DND-41 (cell line): ENCODE data around the gene RNU1-3.
"Not testable (repeated sequence)": the region's sequence is repeated elsewhere in the genome, so short reads cannot be mapped to it uniquely, and the experiment has no call there.

Experiments
- ATAC-seq: fragments of 200-7000 bp; cut with Tn5 transposase; 3 replicates; pipeline ENCODE4 v1.9.1; 2021; ENCODE audit warnings: low read depth; ENCODE audit not compliant: insufficient read depth
- DNase-seq: peaks from one replicate; pipeline ENCODE4 v3.0.0-alpha.2; 2020
- H2AFZ ChIP-seq: 2 replicates; pipeline ENCODE4 v1.6.0; 2012; ENCODE audit warnings: low read depth, low read length
- H3K27ac ChIP-seq: 2 replicates; pipeline ENCODE4 v1.5.1; 2012; ENCODE audit warnings: low read length, inconsistent platforms
- H3K27me3 ChIP-seq: fragments of 200-600 bp; sonication (generic); 2 replicates; pipeline ENCODE4 v1.6.0; 2012; ENCODE audit warnings: low read length, mild to moderate bottlenecking, inconsistent platforms; ENCODE audit not compliant: insufficient read depth, poor library complexity
- H3K36me3 ChIP-seq: 2 replicates; pipeline ENCODE4 v1.5.1; 2012; ENCODE audit warnings: low read length, inconsistent platforms; ENCODE audit not compliant: insufficient read depth
- H3K4me1 ChIP-seq: 2 replicates; pipeline ENCODE4 v1.5.1; 2012; ENCODE audit warnings: mild to moderate bottlenecking, low read length; ENCODE audit not compliant: insufficient read depth
- H3K4me2 ChIP-seq: 2 replicates; pipeline ENCODE4 v1.6.0; 2012; ENCODE audit warnings: mild to moderate bottlenecking, moderate library complexity, low read length, inconsistent platforms; ENCODE audit not compliant: insufficient read depth
- H3K4me3 ChIP-seq, 2 experiments: fragments of 200-600 bp in 1 of 2; shearing (Covaris generic) in 1 of 2; 2 replicates each; pipeline ENCODE4 v1.5.1; 2012 to 2016; ENCODE audit warnings: inconsistent platforms in 2 of 2, low read length in 2 of 2, mild to moderate bottlenecking in 2 of 2, low read depth in 1 of 2, moderate library complexity in 1 of 2
- H3K79me2 ChIP-seq: 2 replicates; pipeline ENCODE4 v1.6.0; 2012; ENCODE audit warnings: low read length, inconsistent platforms; ENCODE audit not compliant: insufficient read depth
- H3K9ac ChIP-seq: 2 replicates; pipeline ENCODE4 v1.6.0; 2012; ENCODE audit warnings: low read depth, mild to moderate bottlenecking, inconsistent platforms, low read length, moderate library complexity
- H3K9me3 ChIP-seq: 2 replicates; pipeline ENCODE4 v1.5.1; 2012; ENCODE audit warnings: low read length, moderate library complexity, mild to moderate bottlenecking, inconsistent platforms; ENCODE audit not compliant: insufficient read depth, severe bottlenecking
- H4K20me1 ChIP-seq: 2 replicates; pipeline ENCODE4 v1.6.0; 2012; ENCODE audit warnings: low read length; ENCODE audit not compliant: insufficient read depth
- CTCF ChIP-seq: IDR thresholded peaks from 2 replicates; pipeline ENCODE4 v1.5.1; 2012; ENCODE audit warnings: borderline replicate concordance, low read length, moderate library complexity, mild to moderate bottlenecking; ENCODE audit not compliant: poor library complexity, severe bottlenecking; ENCODE audit errors: extremely low read depth
- EZH2 ChIP-seq: IDR thresholded peaks from 3 replicates; pipeline ENCODE4 v1.6.1; 2012; ENCODE audit warnings: borderline replicate concordance, low read depth, mild to moderate bottlenecking, moderate library complexity, low read length, inconsistent platforms; ENCODE audit not compliant: severe bottlenecking

The RNU1-3 gene

GRCh38 chr1:16680366-16680765 lies 13.6 kb upstream of the RNU1-3 start:
- H3K9me3 ChIP-seq, H3K4me3 ChIP-seq, H4K20me1 ChIP-seq, H2AFZ ChIP-seq, H3K36me3 ChIP-seq, H3K27ac ChIP-seq, H3K79me2 ChIP-seq, H3K9ac ChIP-seq, H3K4me1 ChIP-seq, H3K4me2 ChIP-seq, ATAC-seq, DNase-seq: not testable (repeated sequence)
- peaks cover 12% of the 10 kb centered on the region for H3K27me3 ChIP-seq

GRCh38 chr1:16677552-16678431 lies 11.0 kb upstream of the RNU1-3 start:
- Histone ChIP-seq H3K27ac (no peak overlapping the region), H2AFZ (no peak overlapping the region)
- DNase-seq, result peak; percentile 57

GRCh38 chr1:16676661-16677523 lies 10.1 kb upstream of the RNU1-3 start:
- not testable (repeated sequence) for H2AFZ ChIP-seq, H3K4me2 ChIP-seq, H3K4me3 ChIP-seq, H4K20me1 ChIP-seq, H3K4me1 ChIP-seq, H3K9me3 ChIP-seq, H3K36me3 ChIP-seq, H3K79me2 ChIP-seq, DNase-seq, H3K9ac ChIP-seq, H3K27ac ChIP-seq
- ATAC-seq, result 0 out of 3 replicates have a peak, but pooled peaks have one; percentile 57
- peaks cover 12% of the 10 kb centered on the region for H3K27me3 ChIP-seq

More at GRCh38 chr1:16677552-16678431, 11.0 kb upstream of the RNU1-3 start:
- Histone ChIP-seq H3K4me2 (no peak overlapping the region), H3K9ac (no peak overlapping the region), H3K4me1 (no peaks in the 10 kb centered on the region), H3K9me3 (no peaks in the 10 kb centered on the region), H3K27me3 (peaks cover 12% of the 10 kb centered on the region), H4K20me1 (no peaks in the 10 kb centered on the region), H3K36me3 (no peaks in the 10 kb centered on the region), H3K79me2 (no peaks in the 10 kb centered on the region), H3K4me3 (no peak overlapping the region)
- ATAC-seq, result peak; percentile 82
- TF ChIP-seq EZH2 (no peak), CTCF (no peak)

- not testable (repeated sequence) for H3K79me2 ChIP-seq, H3K4me2 ChIP-seq, H3K4me1 ChIP-seq, H3K9me3 ChIP-seq, H2AFZ ChIP-seq, DNase-seq, H3K4me3 ChIP-seq, ATAC-seq, H3K36me3 ChIP-seq, H3K9ac ChIP-seq, H3K27ac ChIP-seq, H4K20me1 ChIP-seq
- H3K27me3 ChIP-seq, result peaks cover 12% of the 10 kb centered on the region
Measured at GRCh38 chr1:16675118-16675510, 8.4 kb upstream of the RNU1-3 start.

GRCh38 chr1:16673976-16674375 lies 7.2 kb upstream of the RNU1-3 start:
- peaks cover 12% of the 10 kb centered on the region for H3K27me3 ChIP-seq
- H3K9ac ChIP-seq, result not testable (repeated sequence)

GRCh38 chr1:16665836-16666235 lies 912 bp downstream of the RNU1-3 start:
- not testable (repeated sequence) for H2AFZ ChIP-seq, H3K9me3 ChIP-seq, H3K27ac ChIP-seq, H3K4me3 ChIP-seq, H4K20me1 ChIP-seq, H3K4me2 ChIP-seq, H3K79me2 ChIP-seq, H3K4me1 ChIP-seq, DNase-seq, H3K36me3 ChIP-seq, H3K9ac ChIP-seq, H3K27me3 ChIP-seq, ATAC-seq

More at GRCh38 chr1:16673976-16674375, 7.2 kb upstream of the RNU1-3 start:
- ATAC-seq, H3K27ac ChIP-seq, H3K79me2 ChIP-seq, H2AFZ ChIP-seq, H3K36me3 ChIP-seq, H3K4me3 ChIP-seq, H3K4me2 ChIP-seq, DNase-seq, H3K9me3 ChIP-seq, H4K20me1 ChIP-seq, H3K4me1 ChIP-seq: not testable (repeated sequence)

GRCh38 chr1:16658234-16658633 lies 8.5 kb downstream of the RNU1-3 start:
- not testable (repeated sequence) for H3K36me3 ChIP-seq, H3K9ac ChIP-seq, H2AFZ ChIP-seq, H3K79me2 ChIP-seq, H3K27ac ChIP-seq, H3K4me2 ChIP-seq, ATAC-seq, H3K4me3 ChIP-seq, H3K4me1 ChIP-seq, H3K9me3 ChIP-seq, DNase-seq, H3K27me3 ChIP-seq, H4K20me1 ChIP-seq
